ENCODE measurements around the gene FICD. TPM values are rescaled to one million over a fixed set of nuclear protein-coding genes. Genes with fewer than 3 reads are reported as not detected.

FICD gene
- 10 to 100 TPM in 1 of 2 donors, 1 to 10 TPM in 1; 8.2 to 10.7 TPM for total RNA-seq

DNA sequence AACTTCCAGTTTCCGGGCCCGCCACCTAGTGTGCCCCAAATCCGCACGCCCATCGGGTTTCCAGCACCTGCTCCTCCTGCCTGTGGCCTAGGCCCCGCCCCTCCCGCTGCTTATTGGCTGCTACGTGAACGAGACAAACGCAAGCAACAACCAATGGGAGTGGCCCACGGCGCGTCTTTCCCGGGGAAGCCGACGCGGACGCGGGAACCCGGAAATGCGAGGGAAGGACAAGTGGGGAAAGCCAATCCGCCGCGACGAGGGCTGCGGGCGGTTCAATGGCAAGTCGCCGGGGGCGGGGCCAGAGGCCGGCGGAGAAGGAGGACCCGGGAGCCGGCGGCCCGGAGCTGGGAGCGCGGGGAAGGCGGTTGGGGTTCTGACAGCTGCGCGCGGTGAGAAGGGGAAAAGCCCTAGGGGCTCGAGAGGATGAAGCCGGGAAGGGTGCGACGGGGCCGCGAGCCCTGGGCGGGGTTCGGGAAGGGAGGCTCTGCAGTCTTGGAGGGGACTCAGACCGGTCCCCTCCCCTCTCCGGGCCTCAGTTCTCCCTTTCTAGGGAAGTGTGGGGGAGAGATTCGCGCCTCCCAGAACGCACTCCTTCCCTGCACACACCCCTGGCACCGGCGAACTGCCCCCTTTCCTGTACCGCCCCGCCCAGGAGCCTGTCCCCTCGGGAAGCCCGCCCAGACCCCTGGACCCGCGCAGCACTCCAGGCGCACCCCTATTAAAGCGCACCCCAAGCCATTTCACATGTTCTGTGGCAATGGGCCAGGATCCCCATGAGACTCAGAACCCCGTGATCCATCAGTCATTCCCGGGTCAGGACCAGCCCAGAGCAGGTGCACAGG, at the start of gene FICD:
Gene FICD, plus strand, starts transcription at position 305 of the 842 bp plus-strand sequence. CDS start 1,696 bp downstream, outside the sequence.
- DNase-seq (ENCODE audit: low spot score), result peak; percentile 99
- Histone ChIP-seq H3K4me3 (peak within 1 kb of the TSS; percentile 59 to 61), H3K27ac (peak within 1 kb of the TSS; percentile 51 to 52), H3K4me1 (replicated peaks) (no peaks in the 10 kb centered on the region), H3K27me3 (replicated peaks; ENCODE audit: insufficient read depth) (no peaks in the 10 kb centered on the region), H3K9me3 (no peaks in the 10 kb centered on the region), H3K36me3 (peaks cover 0 to 6% of the 10 kb centered on the region in 2 donors)
- WGBS, result under 1% methylated on average over 67 of the region's 67 CpGs
- intact Hi-C loops (cut with DNase I), result loop anchor here (5.0 to 10.0 kb wide), 5 partner anchors 413 to 830 kb away; partner anchors contain the start of genes PRDM4 and PWP1
- TF ChIP-seq POLR2AphosphoS5 (IDR thresholded peaks at IDR 0.05), result peak; percentile 99
- peak; percentile 31 for TF ChIP-seq POLR2A (IDR thresholded peaks at IDR 0.05)
- TF ChIP-seq, protein P1, sequence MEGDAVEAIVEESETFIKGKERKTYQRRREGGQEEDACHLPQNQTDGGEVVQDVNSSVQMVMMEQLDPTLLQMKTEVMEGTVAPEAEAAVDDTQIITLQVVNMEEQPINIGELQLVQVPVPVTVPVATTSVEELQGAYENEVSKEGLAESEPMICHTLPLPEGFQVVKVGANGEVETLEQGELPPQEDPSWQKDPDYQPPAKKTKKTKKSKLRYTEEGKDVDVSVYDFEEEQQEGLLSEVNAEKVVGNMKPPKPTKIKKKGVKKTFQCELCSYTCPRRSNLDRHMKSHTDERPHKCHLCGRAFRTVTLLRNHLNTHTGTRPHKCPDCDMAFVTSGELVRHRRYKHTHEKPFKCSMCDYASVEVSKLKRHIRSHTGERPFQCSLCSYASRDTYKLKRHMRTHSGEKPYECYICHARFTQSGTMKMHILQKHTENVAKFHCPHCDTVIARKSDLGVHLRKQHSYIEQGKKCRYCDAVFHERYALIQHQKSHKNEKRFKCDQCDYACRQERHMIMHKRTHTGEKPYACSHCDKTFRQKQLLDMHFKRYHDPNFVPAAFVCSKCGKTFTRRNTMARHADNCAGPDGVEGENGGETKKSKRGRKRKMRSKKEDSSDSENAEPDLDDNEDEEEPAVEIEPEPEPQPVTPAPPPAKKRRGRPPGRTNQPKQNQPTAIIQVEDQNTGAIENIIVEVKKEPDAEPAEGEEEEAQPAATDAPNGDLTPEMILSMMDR (IDR thresholded peaks at IDR 0.05), result peak in 1 of 4 experiments; percentile 8

GRCh38 chr12:108465417-108465816, 49.7 kb upstream of the FICD start:
- DNase-seq (ENCODE audit: low spot score), result no peak
- 60% methylated on average over 3 of the region's 3 CpGs for WGBS

DNA sequence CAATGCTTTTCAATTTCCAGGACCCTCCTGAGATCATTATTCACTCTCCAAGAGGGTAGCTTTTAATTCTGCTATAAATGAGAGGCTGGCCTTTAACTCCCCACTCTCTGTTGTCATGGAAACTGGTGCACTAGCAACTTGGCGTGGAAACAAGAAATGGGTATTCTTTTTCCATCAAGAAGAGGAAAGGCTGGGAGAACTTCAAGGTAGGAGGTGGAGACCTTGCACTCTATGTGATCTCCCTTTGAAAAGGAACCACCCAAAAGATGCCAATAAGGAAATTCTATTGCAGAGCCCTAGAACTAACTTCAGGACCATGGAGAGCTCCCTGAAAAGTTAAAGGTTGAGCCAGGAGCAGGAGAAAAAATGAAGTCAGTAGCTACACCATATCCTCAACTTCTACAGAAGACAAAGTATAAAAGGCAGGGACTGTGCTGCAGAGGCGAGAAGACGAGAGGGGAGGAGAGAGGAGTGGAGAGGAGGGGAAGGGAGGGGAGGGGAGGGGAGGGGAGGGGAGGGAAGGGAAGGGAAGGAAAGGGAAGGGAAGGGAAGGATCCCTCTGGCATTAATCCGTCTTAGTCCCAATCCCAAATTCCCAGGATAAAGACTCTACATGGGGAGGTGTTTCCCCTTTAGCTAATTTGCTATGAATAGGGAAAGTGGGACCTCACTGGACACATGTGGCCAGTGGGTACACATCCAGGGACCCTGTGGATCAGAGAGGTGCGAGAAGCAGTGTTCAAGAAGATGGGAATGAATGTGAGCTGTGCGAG, 46.7 kb upstream of the FICD start:
- no peaks in the 10 kb centered on the region for H3K9me3 ChIP-seq
- no peak overlapping the region for H3K27ac ChIP-seq
- TF ChIP-seq POLR2AphosphoS5 (IDR thresholded peaks at IDR 0.05), result no peak
- no peak for TF ChIP-seq POLR2A (IDR thresholded peaks at IDR 0.05)
- TF ChIP-seq, protein P1 (IDR thresholded peaks at IDR 0.05), result no peak
- intact Hi-C loops (cut with DNase I), result no loop called here
- no peak overlapping the region for H3K4me3 ChIP-seq
- WGBS, result 52% methylated on average over 6 of the region's 6 CpGs
- H3K36me3 ChIP-seq, result no peaks in the 10 kb centered on the region
- H3K4me1 ChIP-seq (replicated peaks), result no peaks in the 10 kb centered on the region
- DNase-seq (ENCODE audit: low spot score), result no peak
- peaks cover 4% of the 10 kb centered on the region for H3K27me3 ChIP-seq (replicated peaks; ENCODE audit: insufficient read depth)

More at GRCh38 chr12:108465417-108465816, 49.7 kb upstream of the FICD start:
- intact Hi-C loops (cut with DNase I), result no loop called here
- H3K4me3 ChIP-seq, result no peak overlapping the region
- H3K27ac ChIP-seq, result no peak overlapping the region
- H3K4me1 ChIP-seq (replicated peaks), result no peaks in the 10 kb centered on the region
- H3K9me3 ChIP-seq, result no peaks in the 10 kb centered on the region
- TF ChIP-seq POLR2A (IDR thresholded peaks at IDR 0.05), result no peak
- no peak for TF ChIP-seq POLR2AphosphoS5 (IDR thresholded peaks at IDR 0.05)
- TF ChIP-seq, protein P1 (IDR thresholded peaks at IDR 0.05), result no peak
- H3K36me3 ChIP-seq, result no peaks in the 10 kb centered on the region
- peaks cover 1% of the 10 kb centered on the region for H3K27me3 ChIP-seq (replicated peaks; ENCODE audit: insufficient read depth)

DNA sequence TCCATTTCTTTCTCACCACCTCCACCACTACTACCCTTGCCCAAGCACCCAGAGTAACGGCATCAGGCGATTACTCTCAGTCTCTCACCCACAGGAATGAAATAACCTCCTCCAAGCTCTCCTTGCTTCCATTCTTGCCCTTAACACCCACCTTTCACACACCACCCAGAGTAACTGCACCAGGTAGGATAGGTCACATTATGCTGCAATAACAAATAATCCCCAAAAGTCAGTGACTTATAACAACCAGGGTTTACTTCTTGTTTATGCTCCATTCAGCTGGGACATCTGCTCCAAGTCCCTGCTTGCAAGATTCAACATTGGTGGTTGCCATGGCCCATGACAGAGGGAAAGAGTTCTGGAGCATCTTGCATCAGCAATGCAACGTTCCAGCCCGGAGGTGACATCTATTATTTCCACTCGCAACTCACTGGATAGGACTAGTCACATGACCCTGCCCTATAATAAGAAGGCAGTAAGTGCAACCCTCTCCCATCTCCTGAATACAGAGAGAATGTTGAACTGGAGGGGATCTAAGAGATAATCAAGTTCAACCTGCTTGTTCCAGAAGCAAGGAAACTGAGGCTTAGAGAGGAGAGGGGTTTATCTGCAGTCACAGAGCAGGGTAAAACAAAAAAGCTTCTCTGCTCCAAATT, 41.5 kb upstream of the FICD start:
- Histone ChIP-seq H3K4me1 (replicated peaks) (no peaks in the 10 kb centered on the region), H3K9me3 (no peaks in the 10 kb centered on the region), H3K27me3 (replicated peaks; ENCODE audit: insufficient read depth) (peaks cover 3% of the 10 kb centered on the region), H3K36me3 (no peaks in the 10 kb centered on the region), H3K27ac (no peak overlapping the region), H3K4me3 (no peak overlapping the region)
- intact Hi-C loops (cut with DNase I), result no loop called here
- 72% methylated on average over 5 of the region's 5 CpGs for WGBS
- TF ChIP-seq, protein P1 (IDR thresholded peaks at IDR 0.05), result no peak
- TF ChIP-seq POLR2AphosphoS5 (IDR thresholded peaks at IDR 0.05) (no peak), POLR2A (IDR thresholded peaks at IDR 0.05) (no peak)
- DNase-seq (ENCODE audit: low spot score), result no peak

Measured in prostate gland (tissue), 2 donors.